Vagina (tissue), 2 donors: ENCODE results near the gene STK40. TPM values are rescaled to one million over a fixed set of nuclear protein-coding genes. Genes with fewer than 3 reads are reported as not detected.

Experiments used
- DNase-seq, 2 donors: peaks; one replicate each; pipeline ENCODE4 v3.0.0-alpha.2; 2017; ENCODE audit errors: extremely low spot score in 2 of 2
- H3K27ac ChIP-seq: fragments of 200-600 bp; sonication (generic); one replicate; pipeline ENCODE4 v1.5.1; 2019
- H3K27me3 ChIP-seq: fragments of 200-600 bp; sonication (generic); one replicate; pipeline ENCODE4 v1.5.1; 2019
- H3K36me3 ChIP-seq, 2 donors: fragments of 200-600 bp; sonication (generic); one replicate each; pipeline ENCODE4 v1.5.1; 2017 to 2019
- H3K4me1 ChIP-seq: fragments of 200-600 bp; sonication (generic); one replicate; pipeline ENCODE4 v1.5.1; 2019
- H3K4me3 ChIP-seq, 2 donors: fragments of 200-600 bp; sonication (generic); 1 replicate in 1 of 2; 2 replicates in 1 of 2; pipeline ENCODE4 v1.5.1; 2016 to 2019
- H3K9me3 ChIP-seq: fragments of 200-600 bp; sonication (generic); one replicate; pipeline ENCODE4 v1.5.1; 2019
- POLR2A ChIP-seq, 2 donors: fragments of 450-650 bp; IDR thresholded peaks; one replicate each; pipeline ENCODE4 v1.6.1; 2017; ENCODE audit warnings: antibody characterized with exemption in 2 of 2, mild to moderate bottlenecking in 2 of 2, moderate library complexity in 2 of 2
- POLR2AphosphoS5 ChIP-seq, 2 donors: sonication (generic); formaldehyde crosslinking; IDR thresholded peaks; one replicate each; pipeline ENCODE4 v1.9.0; 2017; ENCODE audit warnings: antibody characterized with exemption in 2 of 2, mild to moderate bottlenecking in 2 of 2, low read depth in 1 of 2; ENCODE audit not compliant: insufficient read depth in 1 of 2
- intact Hi-C: fragments of 100-400 bp; cut with DNase I; formaldehyde crosslinking; loops from one replicate; pipeline ENCODE4 v1.15.1; 2023
- total RNA-seq: library from RNA; depleted of rRNA; stranded (reverse); fragments of >200 nt; gene quantifications from one replicate; pipeline ENCODE4 v1.2.3, GENCODE V29; 2016
- TF ChIP-seq, protein P1 (sequence below), 3 experiments: fragments of 450-650 bp in 2 of 3; fragments of 200-600 bp in 1 of 3; sonication (generic) in 1 of 3; IDR thresholded peaks; one replicate each; pipeline ENCODE4 v1.5.1; 2017 to 2019; ENCODE audit warnings: antibody characterized with exemption in 3 of 3, mild to moderate bottlenecking in 2 of 3, moderate library complexity in 2 of 3

The STK40 gene
- total RNA-seq, 1 donor from 2014 or later: 35.4 TPM

DNA sequence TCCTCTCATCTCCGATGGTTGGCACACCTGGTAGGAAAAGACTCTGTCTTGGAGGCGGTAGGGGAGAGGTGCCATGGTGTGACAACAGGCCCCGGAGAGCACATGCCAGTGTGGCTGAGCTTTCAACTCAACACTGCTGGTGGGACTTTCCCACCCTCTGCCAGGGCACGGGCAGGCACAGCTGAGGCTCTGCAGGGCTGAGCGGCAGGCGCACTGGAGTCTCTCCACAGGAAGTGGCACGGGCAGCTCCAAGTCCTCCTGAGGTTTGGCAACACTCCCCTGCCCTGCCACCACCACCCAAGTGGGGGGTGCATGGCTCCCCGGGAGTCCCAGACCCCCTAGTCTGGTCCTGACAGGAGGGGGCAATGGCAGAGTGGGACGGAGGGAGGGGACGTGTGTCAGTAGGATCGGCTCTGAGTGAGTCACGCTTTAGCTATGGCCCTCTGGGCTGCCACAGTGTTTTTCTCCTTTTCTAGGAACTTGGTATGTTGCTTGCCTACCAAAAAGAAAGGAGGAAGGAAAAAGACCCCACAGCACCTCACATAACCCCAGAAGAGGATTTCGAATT lies 35.0 kb downstream of the STK40 start:
- Histone ChIP-seq H3K4me3 (peak overlapping the region in 1 of 2 donors; percentile 8), H3K36me3 (peaks cover 0 to 47% of the 10 kb centered on the region in 2 donors), H3K27ac (peak overlapping the region; percentile 80), H3K27me3 (no peaks in the 10 kb centered on the region), H3K4me1 (peaks cover 46% of the 10 kb centered on the region), H3K9me3 (no peaks in the 10 kb centered on the region)
- peak in 1 of 2 donors; percentile 53 for TF ChIP-seq POLR2AphosphoS5 (IDR thresholded peaks at IDR 0.05; ENCODE audit: insufficient read depth in 1 of 2, low read depth in 1 of 2)
- no peak for TF ChIP-seq POLR2A (IDR thresholded peaks at IDR 0.05)
- intact Hi-C loops: no loop called here
- DNase-seq: no peak

DNA sequence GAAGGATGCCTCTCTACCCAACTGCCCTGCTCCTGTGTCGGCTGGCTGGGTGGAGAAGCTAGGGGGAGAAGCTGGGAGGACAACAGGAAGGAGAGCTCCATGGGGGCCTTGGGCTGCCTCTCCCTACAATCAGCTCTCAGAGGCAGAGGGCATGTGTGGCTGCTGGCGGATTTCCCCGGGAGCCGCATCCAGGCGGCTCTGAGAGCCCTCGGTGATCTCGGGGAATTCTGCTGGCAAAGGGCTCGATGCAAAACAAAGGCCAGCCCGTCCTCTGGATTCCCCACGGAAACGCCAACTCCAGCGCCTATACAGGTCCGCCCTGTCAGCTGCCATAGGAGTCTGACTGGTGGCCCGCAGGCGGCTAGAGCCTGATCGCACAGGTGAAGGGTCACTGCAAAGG lies 35.9 kb downstream of the STK40 start:
- TF ChIP-seq, protein P1, sequence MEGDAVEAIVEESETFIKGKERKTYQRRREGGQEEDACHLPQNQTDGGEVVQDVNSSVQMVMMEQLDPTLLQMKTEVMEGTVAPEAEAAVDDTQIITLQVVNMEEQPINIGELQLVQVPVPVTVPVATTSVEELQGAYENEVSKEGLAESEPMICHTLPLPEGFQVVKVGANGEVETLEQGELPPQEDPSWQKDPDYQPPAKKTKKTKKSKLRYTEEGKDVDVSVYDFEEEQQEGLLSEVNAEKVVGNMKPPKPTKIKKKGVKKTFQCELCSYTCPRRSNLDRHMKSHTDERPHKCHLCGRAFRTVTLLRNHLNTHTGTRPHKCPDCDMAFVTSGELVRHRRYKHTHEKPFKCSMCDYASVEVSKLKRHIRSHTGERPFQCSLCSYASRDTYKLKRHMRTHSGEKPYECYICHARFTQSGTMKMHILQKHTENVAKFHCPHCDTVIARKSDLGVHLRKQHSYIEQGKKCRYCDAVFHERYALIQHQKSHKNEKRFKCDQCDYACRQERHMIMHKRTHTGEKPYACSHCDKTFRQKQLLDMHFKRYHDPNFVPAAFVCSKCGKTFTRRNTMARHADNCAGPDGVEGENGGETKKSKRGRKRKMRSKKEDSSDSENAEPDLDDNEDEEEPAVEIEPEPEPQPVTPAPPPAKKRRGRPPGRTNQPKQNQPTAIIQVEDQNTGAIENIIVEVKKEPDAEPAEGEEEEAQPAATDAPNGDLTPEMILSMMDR (IDR thresholded peaks at IDR 0.05): no peak
- no peak for TF ChIP-seq POLR2AphosphoS5 (IDR thresholded peaks at IDR 0.05; ENCODE audit: insufficient read depth in 1 of 2, low read depth in 1 of 2)
- no peak for TF ChIP-seq POLR2A (IDR thresholded peaks at IDR 0.05)
- Histone ChIP-seq H3K27me3 (no peaks in the 10 kb centered on the region), H3K9me3 (no peaks in the 10 kb centered on the region), H3K27ac (peak overlapping the region; percentile 80), H3K36me3 (peaks cover 0 to 48% of the 10 kb centered on the region in 2 donors), H3K4me3 (no peak overlapping the region), H3K4me1 (peaks cover 46% of the 10 kb centered on the region)
- intact Hi-C loops: no loop called here
- no peak for DNase-seq

DNA sequence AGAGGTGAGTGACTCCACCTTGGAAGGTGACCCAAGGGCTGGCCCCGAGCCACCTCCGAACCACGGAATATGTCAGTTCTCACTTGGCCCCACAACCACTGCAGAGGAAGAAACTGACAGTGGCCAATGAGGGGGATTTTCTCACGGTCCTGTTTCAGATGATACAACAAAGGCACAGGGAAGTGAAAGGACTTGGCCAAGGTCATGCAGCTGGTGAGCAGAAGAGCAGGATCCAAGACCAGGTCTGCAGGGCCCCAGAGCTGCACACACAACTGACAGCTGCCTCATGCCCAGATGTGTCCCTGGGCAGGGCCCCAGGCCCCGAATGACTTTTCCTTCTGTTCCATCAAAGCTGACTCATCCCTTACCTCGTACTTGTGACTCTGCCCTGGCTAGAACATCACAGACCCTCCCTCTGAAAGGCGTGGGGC lies 36.5 kb downstream of the STK40 start:
- Histone ChIP-seq H3K27me3 (no peaks in the 10 kb centered on the region), H3K9me3 (no peaks in the 10 kb centered on the region), H3K27ac (peak overlapping the region; percentile 80), H3K4me1 (peaks cover 46% of the 10 kb centered on the region), H3K4me3 (no peak overlapping the region), H3K36me3 (peaks cover 0 to 42% of the 10 kb centered on the region in 2 donors)
- no peak for DNase-seq
- TF ChIP-seq POLR2A (IDR thresholded peaks at IDR 0.05): no peak
- intact Hi-C loops: no loop called here

DNA sequence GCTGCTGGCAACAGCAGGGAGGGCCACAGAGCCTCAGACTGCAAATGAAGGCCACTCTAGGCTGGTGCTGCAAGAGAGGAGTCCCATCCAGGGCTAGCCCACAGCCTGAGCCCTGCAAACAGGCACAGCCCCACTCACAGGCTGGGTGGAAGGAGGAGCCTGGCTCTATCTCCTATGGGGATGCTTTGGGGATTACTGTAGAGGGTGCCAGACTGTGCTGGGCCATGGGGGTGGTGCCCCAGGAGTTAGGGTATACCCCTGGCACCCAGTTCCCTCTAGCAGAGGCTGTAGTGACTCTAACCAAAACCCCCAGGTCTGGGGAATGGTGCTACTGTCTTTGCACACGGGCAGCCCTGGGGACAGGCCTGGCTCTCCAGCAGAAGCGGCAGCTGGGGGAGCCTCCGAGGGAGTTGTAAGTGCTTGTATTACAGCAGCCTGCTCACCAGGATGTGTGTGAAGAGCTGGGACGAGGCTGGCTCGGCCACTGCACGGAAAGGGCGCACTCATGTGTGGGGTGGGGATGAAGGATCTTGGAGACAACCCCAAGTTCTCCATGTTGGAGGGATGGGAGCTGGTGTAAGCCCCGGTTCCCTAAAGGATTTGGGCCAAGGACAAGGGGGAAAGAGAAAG lies 38.9 kb downstream of the STK40 start:
- Histone ChIP-seq H3K27me3 (no peaks in the 10 kb centered on the region), H3K4me1 (peaks cover 35% of the 10 kb centered on the region), H3K9me3 (no peaks in the 10 kb centered on the region), H3K4me3 (no peak overlapping the region), H3K27ac (no peak overlapping the region), H3K36me3 (peaks cover 0 to 41% of the 10 kb centered on the region in 2 donors)
- DNase-seq: no peak
- intact Hi-C loops: no loop called here
- TF ChIP-seq POLR2AphosphoS5 (IDR thresholded peaks at IDR 0.05; ENCODE audit: insufficient read depth in 1 of 2, low read depth in 1 of 2): no peak
- no peak for TF ChIP-seq POLR2A (IDR thresholded peaks at IDR 0.05)
- TF ChIP-seq, protein P1 (IDR thresholded peaks at IDR 0.05): no peak

DNA sequence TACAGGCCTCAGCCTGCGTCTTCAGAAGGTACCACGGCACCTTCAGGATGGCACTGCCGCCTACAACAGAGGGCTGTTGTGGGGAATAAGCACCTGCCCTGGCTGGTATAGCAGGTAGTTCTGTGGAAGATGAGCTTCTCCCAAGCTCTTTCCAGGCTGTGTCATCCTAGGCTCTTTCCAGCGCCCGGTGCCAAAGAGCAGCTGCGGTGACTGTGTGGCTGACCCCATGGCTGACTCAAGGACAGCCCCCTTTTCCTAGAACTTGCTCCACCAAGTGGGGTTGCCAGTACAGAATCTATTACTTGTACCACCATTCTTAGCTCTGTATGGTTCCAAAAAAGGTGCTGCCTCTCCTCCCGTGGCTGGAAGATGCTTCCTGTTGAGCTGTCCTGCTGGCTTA lies 40.4 kb downstream of the STK40 start:
- TF ChIP-seq POLR2AphosphoS5 (IDR thresholded peaks at IDR 0.05; ENCODE audit: insufficient read depth in 1 of 2, low read depth in 1 of 2) (no peak), POLR2A (IDR thresholded peaks at IDR 0.05) (no peak)
- TF ChIP-seq, protein P1 (IDR thresholded peaks at IDR 0.05): no peak
- Histone ChIP-seq H3K36me3 (peaks cover 0 to 53% of the 10 kb centered on the region in 2 donors), H3K27me3 (no peaks in the 10 kb centered on the region), H3K4me3 (no peak overlapping the region), H3K4me1 (peaks cover 20% of the 10 kb centered on the region), H3K9me3 (no peaks in the 10 kb centered on the region), H3K27ac (no peak overlapping the region)
- intact Hi-C loops: no loop called here
- DNase-seq: no peak

DNA sequence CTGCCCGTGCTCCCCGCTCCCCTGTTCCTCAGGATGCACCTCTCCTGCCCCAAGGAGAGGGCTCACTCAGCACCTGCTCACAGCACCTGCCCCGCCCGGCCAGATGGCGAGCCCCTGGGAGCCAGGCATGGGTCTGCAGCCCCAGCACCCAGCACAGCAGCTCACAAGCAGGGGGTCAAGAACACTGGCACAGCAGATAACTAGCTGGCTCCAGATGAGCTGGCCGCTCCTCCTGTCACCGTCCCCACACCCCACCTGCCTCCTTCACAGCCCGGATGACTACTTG lies 41.4 kb downstream of the STK40 start:
- H3K4me1 ChIP-seq: peaks cover 10% of the 10 kb centered on the region
- H3K27me3 ChIP-seq: no peaks in the 10 kb centered on the region
- TF ChIP-seq, protein P1 (IDR thresholded peaks at IDR 0.05): no peak
- no peak for TF ChIP-seq POLR2A (IDR thresholded peaks at IDR 0.05)
- no peak for TF ChIP-seq POLR2AphosphoS5 (IDR thresholded peaks at IDR 0.05; ENCODE audit: insufficient read depth in 1 of 2, low read depth in 1 of 2)
- no peak for DNase-seq
- H3K36me3 ChIP-seq: peaks cover 0 to 56% of the 10 kb centered on the region in 2 donors
- no peaks in the 10 kb centered on the region for H3K9me3 ChIP-seq
- H3K4me3 ChIP-seq: no peak overlapping the region
- intact Hi-C loops: loop anchor here (5.0 kb wide), 1 partner anchor 78 kb away; no protein-coding TSS in a partner anchor
- no peak overlapping the region for H3K27ac ChIP-seq
